NK-92 treated with Interleukin-12 subunit alpha and Interleukin-12 subunit beta, amount 100 ng/mL, for 24 hours (cell line): ENCODE data around the gene C6orf120.

Experiments
- DNase-seq: peaks from one replicate; lab custom pipeline; 2025; lab: John Stamatoyannopoulos, UW

C6orf120 gene

GRCh38 chr6:169725125-169726048, 23.5 kb downstream of the C6orf120 start:
- no peak for DNase-seq

GRCh38 chr6:169726049-169726400, 24.1 kb downstream of the C6orf120 start:
- no peak for DNase-seq

- no peak for DNase-seq
Measured at GRCh38 chr6:169726963-169727362, 25.0 kb downstream of the C6orf120 start.

DNA sequence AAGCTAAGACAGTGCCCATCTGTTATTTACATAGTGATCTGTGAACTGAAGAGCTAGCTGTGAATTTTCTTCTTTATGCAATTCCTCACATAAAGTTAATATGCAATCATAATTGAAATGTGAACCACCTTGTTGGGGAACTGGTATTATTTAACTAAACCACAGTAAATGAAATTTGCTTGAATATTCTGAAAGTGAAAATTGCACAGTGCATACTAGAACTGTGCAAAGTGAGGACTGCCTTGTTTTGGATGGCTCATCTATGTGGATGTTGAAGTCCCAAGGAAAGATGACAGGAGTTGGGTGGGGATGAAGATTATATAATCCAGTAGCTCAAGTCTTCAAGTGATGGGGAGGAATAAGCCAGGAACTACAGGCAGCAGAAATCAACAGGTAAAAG, 28.0 kb downstream of the C6orf120 start:
- DNase-seq, result no peak

DNA sequence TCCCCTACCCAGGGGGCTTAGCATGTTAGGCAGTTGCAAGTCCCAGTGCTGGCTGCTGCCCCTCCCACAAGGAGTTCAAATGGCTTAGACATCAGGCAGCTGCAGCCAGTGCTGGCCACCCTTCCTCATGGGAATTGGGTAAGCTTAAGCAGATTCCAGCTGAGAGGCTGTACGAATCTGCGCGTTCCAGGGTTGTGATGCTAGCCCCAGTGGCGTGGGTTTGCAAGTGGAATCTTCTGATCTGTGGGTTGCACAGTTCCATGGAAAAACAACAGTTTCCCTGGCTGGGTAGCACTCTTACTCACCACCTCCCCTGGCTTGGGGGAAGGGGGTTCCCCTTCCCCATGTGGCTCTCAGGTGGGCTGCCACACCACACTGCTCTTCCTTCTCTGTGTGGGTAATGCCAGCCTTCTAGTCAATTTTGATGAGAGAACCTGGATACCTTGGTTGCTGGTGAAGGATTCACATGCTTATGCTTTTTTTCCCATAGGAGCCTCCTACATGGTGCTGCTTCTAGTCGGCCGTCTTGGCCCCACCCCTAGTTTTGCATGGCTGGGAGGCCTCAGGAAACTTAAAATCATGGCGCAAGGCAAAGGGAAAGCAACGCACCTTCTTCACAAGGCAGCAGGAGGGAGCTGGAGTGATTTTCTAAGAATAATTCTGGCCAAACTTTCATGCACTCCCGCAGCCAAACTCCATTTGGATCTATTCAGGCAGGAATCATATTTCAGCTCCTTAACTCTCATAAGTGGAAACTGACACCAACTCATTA, 36.5 kb downstream of the C6orf120 start:
- DNase-seq, result no peak

DNA sequence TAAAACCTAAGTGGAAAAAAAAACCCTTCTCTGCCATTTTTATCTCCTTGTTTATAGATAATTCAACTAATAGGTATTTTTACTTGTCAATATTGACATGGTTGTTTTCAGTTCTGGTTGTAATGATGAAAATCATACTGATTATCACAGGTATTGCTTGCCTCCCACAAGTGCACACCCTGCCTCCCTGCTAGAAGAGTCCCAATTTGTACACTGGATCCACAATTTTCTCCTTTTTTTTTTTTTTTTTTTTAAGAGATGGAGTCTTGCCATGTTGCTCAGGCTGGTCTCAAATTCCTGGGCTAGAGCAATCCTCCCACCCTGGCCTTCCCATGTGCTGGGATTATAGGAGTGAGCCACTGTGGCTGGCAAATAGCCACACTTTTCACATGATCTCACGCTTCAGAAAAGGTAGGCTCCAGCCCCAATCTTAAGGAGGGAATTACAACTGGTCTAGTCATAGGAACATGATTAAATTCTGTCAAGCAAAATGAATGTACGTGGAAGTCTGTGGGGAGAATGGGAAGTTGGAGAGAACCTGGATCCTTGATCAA, 37.1 kb downstream of the C6orf120 start:
- DNase-seq, result no peak

DNA sequence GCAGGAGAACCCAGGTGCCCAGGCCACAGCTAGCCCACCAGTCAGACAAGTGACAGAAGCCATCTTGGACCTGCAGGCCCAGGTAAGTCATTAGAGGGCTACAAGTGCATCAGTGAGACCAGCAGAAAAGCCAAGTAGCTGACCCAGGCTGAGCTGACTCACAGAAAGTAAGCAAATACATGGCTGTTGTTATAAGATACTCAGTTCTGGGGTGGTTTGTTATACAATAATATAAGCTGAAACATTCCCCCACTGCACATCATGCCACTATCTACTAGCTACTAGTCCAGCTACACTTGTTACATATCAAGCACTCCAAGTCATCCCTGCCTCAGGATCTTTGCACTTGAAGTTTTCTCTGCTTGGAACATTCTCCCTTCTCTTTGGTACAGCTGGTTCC, 39.4 kb downstream of the C6orf120 start:
- DNase-seq, result no peak

DNA sequence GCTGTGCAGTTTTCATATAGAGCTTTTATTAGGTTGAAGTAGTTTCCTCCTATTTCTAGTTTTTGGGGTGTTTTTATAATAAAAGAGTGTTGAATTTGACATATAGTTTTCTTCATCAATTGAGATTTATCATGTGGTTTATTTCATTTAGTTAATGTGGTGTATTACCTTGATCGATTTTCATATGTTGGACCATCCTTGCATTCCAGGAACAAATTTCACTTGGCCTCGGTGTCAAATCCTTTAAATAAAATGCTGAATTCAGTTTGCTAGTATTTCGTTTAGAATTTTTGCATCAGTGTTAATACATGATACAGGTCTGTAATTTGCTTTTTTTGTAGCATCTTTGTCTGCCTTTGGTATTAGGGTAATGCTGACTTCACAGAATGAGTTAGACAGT, 43.5 kb downstream of the C6orf120 start:
- DNase-seq, result no peak

GRCh38 chr6:169746556-169746955, 44.6 kb downstream of the C6orf120 start:
- no peak for DNase-seq

DNA sequence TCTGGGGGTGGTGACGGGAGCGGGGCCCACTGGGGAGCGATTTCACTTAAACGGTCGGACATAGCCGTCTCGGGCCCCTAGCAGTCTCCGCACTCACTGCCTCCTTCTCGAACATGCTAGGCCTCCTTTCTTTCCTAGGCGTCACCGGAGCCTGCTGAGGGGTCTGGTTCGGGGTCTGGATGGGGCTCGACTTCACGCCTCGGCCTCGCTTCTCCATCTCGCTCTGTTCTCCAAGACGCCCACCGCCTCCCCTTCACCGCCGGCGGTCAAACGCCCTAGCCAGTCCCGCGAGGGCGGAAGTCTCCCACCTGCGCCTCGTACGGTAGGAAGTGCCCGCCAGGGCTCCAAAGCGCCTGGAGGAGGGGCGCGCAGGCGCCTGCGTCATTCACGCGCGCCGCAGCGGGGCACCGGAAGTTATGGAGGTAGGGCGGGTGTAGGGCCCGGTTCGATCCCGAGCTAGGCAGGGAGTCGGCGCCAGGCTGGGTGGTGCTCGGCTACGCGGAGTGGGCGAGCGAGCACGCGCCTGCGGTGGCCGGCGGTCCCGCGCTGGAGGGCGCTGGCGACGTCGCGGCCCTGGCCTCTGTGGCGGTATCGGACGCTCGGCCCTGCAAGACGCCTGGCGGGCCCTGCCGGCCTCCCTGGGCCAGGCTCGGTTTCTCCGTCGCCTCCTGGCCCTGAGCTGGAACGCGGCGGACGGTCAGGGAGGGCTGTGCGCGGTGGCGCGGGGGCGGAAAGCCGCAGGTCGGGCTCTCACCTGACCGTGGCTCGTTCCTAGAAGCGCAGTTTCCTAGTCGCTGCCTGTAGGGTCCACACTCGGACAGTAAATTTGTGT, 49.5 kb downstream of the C6orf120 start, which contains the start of the genes DYNLT2 and ERMARD:
Gene DYNLT2 (minus strand): TSS at position 331 of the 832 bp plus-strand sequence. CDS start 114 bp downstream, at position 217.
Gene ERMARD (plus strand): TSS at position 381 of the 832 bp plus-strand sequence. CDS start 36 bp downstream, at position 417.
- peak; percentile 87 for DNase-seq

- no peak for DNase-seq
Measured at GRCh38 chr6:169752074-169752623, 50.2 kb downstream of the C6orf120 start.
